HTR-8/SVneo (cell line): ENCODE results near the gene EIF4G3.

Experiments
- DNase-seq: peaks from one replicate; pipeline ENCODE4 v3.0.0; 2011; ENCODE audit warnings: low spot score, mixed read lengths; ENCODE audit not compliant: insufficient read length
- FAIRE-seq: peaks from 2 replicates; lab custom pipeline; 2011; peaks lifted over from hg19 to GRCh38; lab: Jason Lieb, UNC

EIF4G3 gene

DNA sequence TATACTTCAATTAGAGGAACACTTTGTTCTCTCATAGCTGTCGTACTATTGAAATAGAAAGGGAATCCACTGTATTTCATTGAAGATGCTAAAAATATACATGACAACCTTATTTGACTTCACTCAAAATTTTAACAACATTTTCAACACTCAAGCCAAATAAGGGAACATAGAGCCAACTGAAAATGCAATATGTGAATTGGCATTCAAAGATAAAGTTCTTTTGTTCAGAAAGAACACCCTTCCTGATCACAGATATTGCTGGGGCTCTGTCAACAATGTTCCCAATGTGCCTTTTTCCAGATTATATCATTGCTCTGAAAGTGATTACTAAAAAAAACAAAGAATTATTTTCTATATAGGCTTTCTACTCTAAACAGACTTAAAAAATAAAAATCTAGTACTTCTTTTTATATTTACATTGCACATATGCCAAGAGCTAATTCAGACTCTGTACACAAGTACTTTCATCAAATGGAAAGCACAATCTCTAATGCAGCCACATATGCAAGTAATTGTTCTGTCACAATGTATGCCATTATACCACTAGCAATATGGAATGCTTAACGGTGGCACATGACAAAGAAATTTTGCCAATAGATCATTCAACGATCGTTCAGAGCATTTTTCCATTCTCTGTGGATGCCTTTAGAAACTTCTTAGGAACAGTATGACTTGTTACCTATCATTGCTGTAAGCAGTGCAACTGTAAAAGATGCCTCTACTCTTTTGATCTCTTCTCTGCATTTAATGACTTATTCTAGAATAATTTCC is 171.0 kb downstream of the EIF4G3 start:
- DNase-seq, result no peak
- no peak for FAIRE-seq

DNA sequence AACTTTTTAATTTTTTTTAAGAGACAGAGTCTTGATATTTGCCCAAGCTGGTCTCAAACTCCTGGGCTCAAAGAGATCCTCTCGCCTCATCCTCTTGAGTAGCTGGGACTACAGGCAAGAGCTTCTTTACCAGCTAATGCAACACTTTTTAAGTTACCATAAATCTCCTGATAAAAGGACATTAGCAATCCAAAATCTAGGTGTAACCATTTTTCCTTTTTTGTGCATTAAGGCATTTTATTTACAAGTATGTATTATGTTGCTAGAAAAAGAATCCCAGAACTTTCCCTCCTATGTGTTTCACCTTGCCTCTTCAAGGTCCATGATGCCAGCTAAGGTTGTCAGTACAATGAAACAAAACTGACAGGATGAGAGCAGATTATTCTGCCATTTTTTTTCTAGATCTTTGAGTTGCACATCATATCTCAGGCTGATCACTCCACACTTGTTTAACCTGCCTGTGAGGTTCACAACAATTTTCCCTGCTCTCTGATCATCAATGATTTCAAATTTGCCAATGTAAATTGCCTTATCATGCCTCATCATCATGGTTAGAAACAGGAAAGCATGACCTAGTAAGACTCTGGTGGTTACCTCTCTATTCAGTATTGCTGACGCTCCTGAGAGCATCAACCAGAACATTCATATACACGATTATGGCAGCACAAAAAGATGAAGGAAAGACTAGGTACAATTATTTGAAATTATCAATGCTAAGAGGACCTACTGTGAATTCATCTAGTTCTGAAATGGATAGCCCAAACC is 173.2 kb downstream of the EIF4G3 start:
- FAIRE-seq, result no peak
- no peak for DNase-seq

DNA sequence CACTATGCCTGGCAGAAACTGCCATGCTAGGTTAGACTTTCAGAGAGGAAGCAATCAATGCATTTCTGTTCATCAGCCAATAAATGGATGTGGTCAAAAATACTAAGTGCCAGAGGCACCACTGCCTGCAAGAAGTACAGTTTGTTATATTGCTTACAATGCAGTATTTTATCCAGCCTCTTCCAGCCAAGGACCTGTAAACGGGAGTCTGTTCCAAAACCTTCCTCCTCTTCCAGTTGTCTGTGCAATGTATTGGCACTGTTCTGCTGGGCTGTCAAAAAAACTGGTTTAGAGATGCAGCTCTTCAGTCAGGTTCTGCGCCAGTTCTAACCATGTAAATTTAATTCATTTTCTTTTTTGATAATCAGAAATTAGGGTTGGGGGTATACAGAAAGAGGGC is 175.7 kb downstream of the EIF4G3 start:
- DNase-seq (no peak), FAIRE-seq (no peak)

DNA sequence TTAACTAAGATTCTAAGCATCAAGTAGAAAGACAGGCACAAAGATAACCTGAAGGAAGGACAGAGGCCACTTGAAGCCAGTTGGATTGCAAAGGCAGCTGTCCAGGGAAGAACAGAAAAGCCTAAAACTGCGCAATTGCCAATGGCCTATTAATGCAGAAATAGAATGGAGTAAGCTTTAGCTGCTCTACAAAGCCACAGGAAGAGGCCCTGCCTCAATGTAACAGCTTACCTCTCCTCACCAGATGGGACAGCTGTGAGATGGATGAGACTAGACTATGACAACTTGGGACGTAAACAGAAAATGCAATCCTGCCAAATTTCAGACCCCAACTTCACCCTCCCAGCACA is 176.5 kb downstream of the EIF4G3 start:
- FAIRE-seq (no peak), DNase-seq (no peak)

DNA sequence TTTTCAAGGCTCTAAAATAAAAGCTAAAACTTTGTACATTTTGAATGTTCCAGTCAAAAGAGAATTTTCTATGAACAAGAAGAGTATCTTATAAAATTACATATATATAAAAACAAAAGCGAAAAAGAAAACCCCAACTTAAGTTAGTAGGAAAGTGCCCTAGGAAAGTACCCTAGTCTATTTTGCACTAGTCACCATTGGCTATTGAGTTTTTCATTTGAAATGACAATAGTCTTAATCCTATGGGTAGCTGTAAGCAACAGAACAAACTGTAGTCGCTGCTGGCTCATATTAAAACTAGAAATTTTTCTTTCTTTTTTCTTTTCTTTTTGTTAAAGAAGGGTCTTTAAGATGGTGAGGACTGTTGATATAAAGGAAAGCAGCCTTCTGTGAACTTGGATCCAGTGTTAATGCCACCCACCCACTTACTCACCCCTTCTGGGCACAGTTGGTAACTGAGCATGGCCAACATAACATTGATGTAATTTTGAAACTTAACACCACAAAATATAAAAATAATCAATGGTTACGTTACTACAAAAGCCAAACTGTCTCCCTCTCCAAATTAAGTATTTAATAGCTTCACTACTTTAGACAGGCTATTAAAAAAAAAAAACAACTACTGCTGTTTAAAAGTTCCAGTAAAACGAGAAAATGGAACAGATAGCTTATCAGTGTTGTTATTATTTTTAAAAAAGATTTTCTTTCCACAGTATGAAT is 177.0 kb downstream of the EIF4G3 start:
- FAIRE-seq, result no peak

DNA sequence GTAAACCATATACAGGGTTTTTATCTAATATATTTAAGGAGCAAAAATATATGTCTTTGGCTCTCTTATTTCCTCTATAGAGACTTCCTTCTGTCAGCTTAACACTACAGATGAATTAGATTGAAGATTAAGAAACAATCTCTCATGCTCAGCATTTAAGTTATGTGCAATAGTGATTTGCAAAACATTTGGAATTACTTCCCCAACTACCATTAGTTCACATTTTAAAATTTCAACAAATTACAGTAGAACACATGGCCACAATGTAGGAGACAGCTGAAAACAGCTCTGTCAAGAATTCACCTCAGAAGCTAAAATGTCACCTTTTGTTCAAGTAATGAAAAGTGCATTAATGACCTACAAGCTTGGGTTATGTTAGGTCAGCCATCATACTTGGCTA is 177.9 kb downstream of the EIF4G3 start:
- DNase-seq, result no peak
- FAIRE-seq, result no peak

More for the DNA sequence above, 177.0 kb downstream of the EIF4G3 start:
- DNase-seq, result no peak

DNA sequence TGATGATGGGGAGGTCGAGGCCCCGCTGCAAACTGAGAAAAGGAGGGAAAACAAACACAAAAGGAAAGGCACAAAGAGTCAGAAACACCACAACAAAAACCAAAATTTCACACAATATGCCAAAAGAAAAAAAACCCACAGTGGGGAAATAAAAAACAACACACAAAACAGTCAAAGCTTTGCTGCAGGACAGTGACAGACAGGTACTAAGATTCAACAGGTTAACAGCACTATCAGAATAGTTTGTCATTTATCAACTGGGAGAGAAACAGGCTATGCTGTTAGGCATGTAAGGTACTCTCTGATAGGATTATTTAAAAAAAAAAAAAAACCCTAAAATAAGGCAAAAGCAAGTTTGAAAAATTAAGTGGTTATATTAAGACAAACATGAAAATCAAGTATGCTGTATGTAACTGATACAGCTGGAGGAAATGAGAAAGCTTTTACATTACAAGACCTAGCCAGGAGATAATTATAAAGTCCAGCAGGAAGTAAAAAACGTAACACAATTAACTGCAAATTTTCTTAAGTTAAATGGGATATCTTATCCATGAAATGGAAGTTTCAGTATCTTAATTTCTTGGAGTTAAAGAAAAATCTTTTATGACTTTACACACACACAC is 179.0 kb downstream of the EIF4G3 start:
- DNase-seq (no peak), FAIRE-seq (no peak)

DNA sequence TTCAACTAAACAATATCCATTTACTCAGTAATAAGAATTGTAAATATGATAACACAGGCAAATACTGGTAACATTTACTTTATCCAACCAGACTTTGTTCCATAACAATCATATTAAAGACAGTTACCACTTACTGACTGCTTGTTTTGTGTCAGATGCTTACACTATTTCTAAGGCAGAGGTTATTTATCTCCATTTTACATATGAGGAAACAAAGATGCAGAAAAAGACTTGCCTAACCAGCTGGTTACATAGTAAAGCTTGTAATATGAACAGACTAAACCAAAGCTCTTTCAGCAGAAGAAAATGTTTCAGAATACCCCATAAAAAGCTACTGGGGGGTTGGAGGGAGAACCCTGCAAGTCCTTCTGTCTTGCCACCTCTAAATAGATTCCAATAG is 180.1 kb downstream of the EIF4G3 start:
- FAIRE-seq (no peak), DNase-seq (no peak)

DNA sequence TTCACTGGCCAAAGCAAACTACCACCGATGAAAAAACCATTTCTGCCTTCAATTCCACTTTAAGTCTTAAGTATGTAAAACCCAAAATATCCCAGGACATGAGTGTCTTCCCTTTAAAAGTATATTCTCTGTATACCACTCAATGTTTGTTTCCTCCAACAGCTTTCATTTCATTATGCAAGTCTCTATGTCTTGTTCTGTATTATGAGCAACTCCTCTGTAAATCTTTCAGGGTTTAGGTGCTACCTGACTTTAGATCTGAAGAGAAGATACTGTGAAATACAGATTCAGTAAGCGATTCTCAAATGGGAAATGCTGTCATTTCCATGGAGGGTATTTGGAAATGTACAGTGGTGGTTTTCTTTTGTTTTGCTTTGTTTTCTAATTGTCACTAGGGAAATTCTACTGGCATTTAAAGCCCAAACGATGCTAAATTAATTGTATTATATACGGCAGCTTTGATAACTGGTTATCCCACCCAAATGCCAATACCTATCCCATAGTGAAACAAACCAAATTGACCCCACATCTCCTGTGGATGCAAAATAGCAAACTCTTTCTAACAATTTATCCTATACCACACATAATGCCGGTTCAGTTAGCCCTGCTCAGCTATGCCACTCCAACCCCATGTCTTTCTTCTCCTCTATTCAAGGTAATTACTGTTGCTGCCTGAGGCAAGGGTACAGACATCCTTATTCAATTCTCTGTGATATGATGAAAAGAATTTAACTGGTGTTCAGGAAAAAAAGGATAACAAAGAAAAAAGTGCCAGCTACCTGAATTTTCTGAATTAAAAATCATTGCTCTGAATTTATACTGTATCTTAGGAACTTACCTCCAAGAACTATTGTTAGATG is 182.8 kb downstream of the EIF4G3 start:
- FAIRE-seq, result no peak
- no peak for DNase-seq

DNA sequence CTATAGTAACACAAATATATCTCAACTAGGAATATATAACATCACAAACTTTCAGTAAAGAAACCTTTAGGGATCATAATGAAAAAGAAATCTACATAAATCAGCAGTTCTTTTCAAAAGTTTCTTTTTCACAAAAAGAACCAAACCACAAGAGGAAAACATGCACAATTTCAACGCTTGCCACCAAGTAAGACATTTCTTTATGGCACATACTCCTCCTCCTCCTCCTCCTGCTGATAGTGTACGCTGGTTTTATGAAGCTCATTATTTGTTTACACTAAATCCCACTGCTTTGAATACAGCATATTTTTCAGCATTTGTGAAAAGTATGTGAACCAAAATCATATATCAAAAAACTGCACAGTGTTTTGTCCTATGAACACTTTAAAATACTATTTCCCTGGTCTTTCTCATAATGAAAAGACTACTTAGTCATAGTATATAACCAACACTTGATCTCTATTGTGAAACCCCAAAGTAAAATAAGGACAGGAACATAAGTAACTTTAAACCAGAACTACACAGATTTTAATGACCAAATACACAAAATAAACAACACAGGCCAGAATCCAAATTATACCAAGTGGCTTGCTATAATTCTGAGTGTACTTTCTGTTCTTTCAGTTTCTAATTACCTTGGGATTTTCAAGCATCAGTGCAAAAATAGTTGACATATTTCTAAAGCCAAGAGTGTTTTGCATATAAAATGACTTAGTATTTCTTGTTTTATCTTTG is 184.2 kb downstream of the EIF4G3 start:
- no peak for FAIRE-seq

DNA sequence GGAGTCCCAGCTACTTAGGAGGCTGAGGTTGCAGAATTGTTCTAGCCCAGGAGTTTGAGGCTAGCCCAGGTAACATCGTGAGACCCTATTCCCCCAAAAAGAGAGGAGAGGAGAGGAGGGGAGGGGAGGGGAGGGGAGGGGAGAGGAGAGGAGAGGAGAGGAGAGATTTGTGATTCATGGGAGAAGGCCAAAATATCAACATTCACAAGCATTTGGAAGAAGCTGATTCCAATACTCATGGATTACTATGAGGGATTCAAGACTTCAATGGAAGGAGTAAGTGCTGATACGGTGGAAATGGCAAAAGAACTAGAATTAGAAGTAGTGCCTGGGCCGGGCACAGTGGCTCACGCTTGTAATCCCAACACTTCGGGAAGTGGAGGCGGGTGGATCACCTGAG is 187.8 kb downstream of the EIF4G3 start:
- FAIRE-seq, result no peak

More for the DNA sequence above, 184.2 kb downstream of the EIF4G3 start:
- no peak for DNase-seq

DNA sequence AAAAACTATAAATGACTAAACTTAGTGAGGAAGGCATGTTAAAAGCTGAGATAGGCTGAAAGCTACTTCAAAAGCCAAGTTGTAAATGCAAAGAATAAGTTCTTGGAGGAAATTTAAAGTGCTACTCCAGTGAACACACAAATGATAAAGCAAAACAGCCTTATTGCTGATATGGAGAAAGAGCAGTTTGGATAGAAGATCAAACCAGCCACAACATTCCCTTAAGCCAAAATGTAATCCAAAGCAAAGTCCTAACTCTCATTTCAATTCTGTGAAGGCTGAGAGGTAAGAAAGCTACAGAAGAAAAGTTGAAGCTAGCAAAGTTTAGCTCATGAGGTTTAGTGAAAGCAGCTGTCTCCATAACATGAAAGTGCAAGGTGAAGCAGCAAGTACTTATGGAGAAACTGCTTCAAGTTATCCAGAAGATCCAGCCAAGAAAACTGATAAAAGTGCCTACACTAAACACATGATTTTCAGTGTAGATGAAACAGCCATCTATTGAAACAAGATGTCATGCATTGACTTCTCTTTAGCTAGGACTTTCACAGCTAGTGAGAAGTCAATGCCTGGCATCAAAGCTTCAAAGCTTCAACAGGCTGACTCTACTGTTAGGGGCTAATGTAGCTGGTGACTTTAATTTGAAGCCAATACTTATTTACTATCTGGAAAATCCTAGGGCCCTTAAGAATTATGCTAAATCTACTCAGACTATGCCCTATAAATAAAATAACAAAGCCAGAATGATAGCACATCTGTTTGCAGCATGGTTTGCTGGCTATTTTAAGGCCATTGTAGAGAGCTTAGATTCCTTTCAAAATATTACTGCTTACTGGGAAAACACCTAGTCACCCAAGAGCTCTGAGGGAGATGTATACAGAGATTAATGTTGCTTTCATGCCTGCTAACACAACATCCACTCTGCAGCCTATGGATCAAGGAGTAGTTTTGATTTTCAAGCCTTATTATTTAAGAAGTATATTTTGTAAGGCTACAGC is 188.6 kb downstream of the EIF4G3 start:
- no peak for FAIRE-seq
- no peak for DNase-seq

More for the DNA sequence above, 187.8 kb downstream of the EIF4G3 start:
- no peak for DNase-seq

DNA sequence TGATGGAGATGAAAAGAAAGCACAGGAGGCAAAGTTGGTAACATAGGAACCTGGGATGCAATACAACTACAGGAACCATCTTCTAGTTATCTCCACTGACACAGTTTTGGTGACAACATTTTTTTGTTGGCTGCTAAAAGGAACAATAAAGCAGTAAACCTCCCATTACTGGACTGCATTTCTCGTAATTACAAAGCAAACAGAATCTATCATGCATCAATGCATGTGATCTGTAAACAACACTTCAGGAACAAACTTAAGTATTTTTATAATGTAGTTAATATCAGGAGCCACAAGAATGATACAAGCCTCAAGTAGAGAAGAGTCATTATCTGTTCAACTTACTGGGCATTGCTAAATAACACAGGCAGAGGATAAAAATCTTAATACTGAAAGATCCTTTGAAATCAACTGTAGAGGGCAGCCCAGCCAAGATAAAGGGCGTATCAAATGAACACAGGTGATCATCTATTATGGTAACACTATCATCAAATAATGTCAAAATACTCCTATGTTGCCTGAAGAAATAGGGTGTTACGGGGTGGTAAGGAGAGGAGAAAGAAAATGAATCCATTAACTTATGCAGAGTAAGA is 193.3 kb downstream of the EIF4G3 start:
- FAIRE-seq (no peak), DNase-seq (no peak)

DNA sequence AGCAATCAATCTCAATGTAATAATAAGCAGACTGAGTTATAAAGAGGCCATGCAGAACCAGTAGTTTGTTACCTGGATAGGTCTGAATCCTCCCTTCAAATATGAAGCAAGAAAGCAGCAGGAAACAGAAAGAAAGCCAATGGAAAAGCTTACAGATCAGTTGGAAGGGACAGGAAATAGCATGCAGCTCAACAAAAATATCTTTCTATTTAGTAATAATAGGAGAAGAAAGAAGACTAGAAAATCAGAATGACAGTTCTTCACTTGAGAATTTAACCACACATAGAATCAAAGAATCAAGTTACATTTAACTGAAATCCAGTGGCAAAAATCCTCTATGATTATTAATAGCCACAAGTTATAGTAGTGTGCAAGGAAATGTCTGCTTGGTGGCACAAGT is 194.4 kb downstream of the EIF4G3 start:
- DNase-seq (no peak), FAIRE-seq (no peak)

DNA sequence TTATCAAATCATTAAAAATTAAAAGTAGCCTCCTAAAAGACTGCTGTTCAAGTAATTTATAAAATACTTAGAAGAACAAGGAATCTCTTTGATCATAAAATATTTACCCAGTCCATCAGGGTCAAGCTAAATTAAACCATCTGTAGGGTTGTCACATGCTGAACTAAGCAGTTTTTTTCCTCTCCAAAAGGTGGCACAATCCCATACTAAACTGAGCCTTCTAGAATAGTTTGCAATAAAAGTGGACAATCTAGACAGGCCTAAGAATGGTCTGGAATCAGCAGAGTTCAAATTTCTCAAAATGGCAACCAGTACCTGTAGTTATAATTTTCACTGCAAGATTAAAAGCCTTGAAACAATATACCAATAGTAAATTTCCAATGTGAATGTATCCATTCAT is 194.8 kb downstream of the EIF4G3 start:
- DNase-seq (peak; percentile 10), FAIRE-seq (no peak)

DNA sequence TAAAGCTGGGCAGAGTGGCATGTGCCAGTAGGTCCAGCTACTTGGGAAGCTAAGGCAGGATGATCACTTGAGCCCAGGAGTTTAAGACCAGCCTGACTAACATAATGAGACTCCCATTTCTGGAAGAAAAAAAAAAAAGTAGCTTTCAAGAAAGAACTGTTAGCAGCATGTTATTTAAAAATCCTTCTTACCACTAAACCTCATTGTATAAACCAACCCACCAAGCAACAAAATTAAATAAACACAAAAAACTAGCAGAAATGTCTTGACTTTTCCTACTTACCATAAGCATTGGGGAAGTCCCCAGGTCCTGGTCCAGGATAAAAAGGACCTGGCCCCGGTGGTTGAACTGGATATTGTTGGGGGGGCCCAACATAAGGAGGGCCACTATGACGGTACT is 196.6 kb downstream of the EIF4G3 start:
- FAIRE-seq, result no peak
- DNase-seq, result no peak

DNA sequence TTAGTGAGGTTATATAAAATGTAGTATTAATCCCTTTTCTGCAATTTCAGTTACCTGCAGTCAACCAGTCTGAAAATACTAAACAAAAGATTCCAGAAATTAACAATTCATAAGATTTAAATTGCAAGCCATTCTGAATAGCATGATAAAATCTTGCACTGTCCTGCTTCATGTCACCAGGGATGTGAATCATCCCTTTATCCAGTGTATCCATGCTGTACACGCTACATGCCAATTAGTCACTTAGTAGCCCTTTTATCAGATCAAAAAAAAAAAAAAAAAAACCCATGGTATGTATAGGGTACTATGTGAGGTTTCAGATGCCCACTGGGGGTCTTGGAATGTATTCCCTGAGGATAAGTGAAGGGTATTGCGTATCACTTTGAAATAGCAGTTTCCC is 198.3 kb downstream of the EIF4G3 start:
- DNase-seq, result no peak
- FAIRE-seq, result no peak

DNA sequence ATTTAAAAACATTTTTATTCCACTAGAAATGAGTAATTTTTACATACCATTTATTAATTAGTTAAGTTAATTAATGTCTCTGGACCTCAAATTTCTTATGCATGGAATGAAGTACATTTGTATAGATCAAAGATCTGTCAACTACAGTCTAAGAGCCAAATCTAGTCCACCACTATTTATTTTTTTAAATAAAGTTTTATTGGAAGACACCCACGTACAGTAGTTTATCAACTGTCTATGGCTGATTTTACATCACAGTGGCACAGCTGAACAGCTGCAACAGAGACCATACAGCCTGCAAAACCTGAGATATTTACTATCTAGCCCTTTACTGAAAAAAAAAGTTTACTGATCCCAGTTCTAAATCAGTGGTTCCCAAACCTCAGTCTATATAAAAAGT is 201.0 kb downstream of the EIF4G3 start:
- FAIRE-seq, result no peak
- no peak for DNase-seq
